GM12878 (cell line): ENCODE data around the gene NUP62. TPM values are rescaled to one million over a fixed set of nuclear protein-coding genes. Genes with fewer than 3 reads are reported as not detected.

ENCODE experiments used
- ATAC-seq: fragments of 200-7000 bp; cut with Tn5 transposase; 3 replicates; pipeline ENCODE4 v1.9.1; 2020; ENCODE audit warnings: mild to moderate bottlenecking, moderate library complexity
- BruUV-seq: library from RNA; stranded (reverse); fragments of 400-500 nt; replicated peaks from 2 replicates; lab custom pipeline; 2021; lab: Mats Ljungman, UMichigan
- CTCF ChIA-PET: fragments of 300-600 bp; sonication (Branson Sonifier 250); formaldehyde crosslinking; extraction: SDS; loops from one replicate; lab custom pipeline; 2021; ENCODE audit warnings: inconsistent platforms; lab: Yijun Ruan, JAX
- POLR2A ChIA-PET: fragments of 350-600 bp; formaldehyde crosslinking; extraction: SDS; loops from one replicate; lab custom pipeline; 2021; ENCODE audit warnings: inconsistent platforms; lab: Charles Lee
- RAD21 ChIA-PET: fragments of 300-600 bp; sonication (Branson Sonifier 250); formaldehyde crosslinking; loops from one replicate; lab custom pipeline; 2023; ENCODE audit warnings: antibody characterized with exemption; ENCODE audit not compliant: unreplicated experiment; lab: Charles Lee
- SMC1A ChIA-PET: fragments of 300-600 bp; sonication (Branson Sonifier 250); formaldehyde crosslinking; loops from one replicate; lab custom pipeline; 2023; ENCODE audit not compliant: unreplicated experiment, uncharacterized antibody; lab: Charles Lee
- DNase-seq: peaks from one replicate; pipeline ENCODE4 v3.0.0-alpha.2; 2011; ENCODE audit warnings: low read depth, low spot score
- FAIRE-seq: peaks from 3 replicates; lab custom pipeline; 2011; peaks lifted over from hg19 to GRCh38; lab: Jason Lieb, UNC
- H2AFZ ChIP-seq: 2 replicates; pipeline ENCODE4 v1.6.0; 2011; ENCODE audit warnings: low read depth, low read length, control low read depth; ENCODE audit not compliant: control insufficient read depth
- H3K27ac ChIP-seq: 2 replicates; pipeline ENCODE4 v1.5.1; 2011; ENCODE audit warnings: control low read depth; ENCODE audit not compliant: control insufficient read depth, insufficient read depth
- H3K27me3 ChIP-seq, 2 experiments: replicated peaks in 1 of 2; 2 replicates each; pipeline versions ENCODE4 v1.6.0 to v1.6.1; 2011; ENCODE audit warnings: low read length in 1 of 2; ENCODE audit not compliant: control insufficient read depth in 2 of 2, insufficient read depth in 2 of 2
- H3K36me3 ChIP-seq, 2 experiments: 2 replicates each; pipeline ENCODE4 v1.5.1; 2011; ENCODE audit warnings: low read length in 1 of 2; ENCODE audit not compliant: control insufficient read depth in 2 of 2, insufficient read depth in 2 of 2
- H3K4me1 ChIP-seq: 2 replicates; pipeline ENCODE4 v1.6.1; 2011; ENCODE audit warnings: mild to moderate bottlenecking, low read length, moderate library complexity, mixed read lengths; ENCODE audit not compliant: control insufficient read depth, insufficient read depth
- H3K4me2 ChIP-seq: 2 replicates; pipeline ENCODE4 v1.6.0; 2011; ENCODE audit warnings: control low read depth; ENCODE audit not compliant: control insufficient read depth, insufficient read depth
- H3K4me3 ChIP-seq: fragments of 200-600 bp; sonication (generic); 2 replicates; pipeline ENCODE4 v1.5.1; 2016
- H3K79me2 ChIP-seq: 2 replicates; pipeline ENCODE4 v1.6.0; 2011; ENCODE audit warnings: low read length; ENCODE audit not compliant: control insufficient read depth, insufficient read depth
- H3K9ac ChIP-seq: 2 replicates; pipeline ENCODE4 v1.8.0; 2011; ENCODE audit warnings: low read length, control low read depth, mixed read lengths; ENCODE audit not compliant: control insufficient read depth, insufficient read depth
- H3K9me3 ChIP-seq: replicated peaks from 3 replicates; pipeline ENCODE4 v1.5.1; 2011; ENCODE audit warnings: mild to moderate bottlenecking, low read length; ENCODE audit not compliant: control insufficient read depth, insufficient read depth
- H4K20me1 ChIP-seq: 2 replicates; pipeline ENCODE4 v1.6.0; 2011; ENCODE audit not compliant: control insufficient read depth, insufficient read depth
- ATF2 ChIP-seq: IDR thresholded peaks from 2 replicates; pipeline ENCODE4 v1.6.1; 2012; ENCODE audit warnings: low read length, inconsistent platforms
- NBN ChIP-seq: fragments of 450-650 bp; IDR thresholded peaks from 2 replicates; pipeline ENCODE4 v1.6.1; 2016
- PKNOX1 ChIP-seq: fragments of 450-650 bp; IDR thresholded peaks from 2 replicates; pipeline ENCODE4 v1.6.1; 2016; ENCODE audit warnings: mild to moderate bottlenecking
- POLR2AphosphoS5 ChIP-seq: IDR thresholded peaks from 2 replicates; pipeline ENCODE4 v1.6.1; 2011; ENCODE audit warnings: mild to moderate bottlenecking, low read length, inconsistent platforms
- REST ChIP-seq: IDR thresholded peaks from 2 replicates; pipeline ENCODE4 v1.6.1; 2012; ENCODE audit warnings: mild to moderate bottlenecking, low read depth, low read length
- WGBS: methylation state at CpG from one replicate; pipeline ENCODE4 v1.1.6; 2016; ENCODE audit warnings: low lambda C conversion rate; ENCODE audit not compliant: insufficient replicate concordance, insufficient coverage; ENCODE audit errors: missing lambda C conversion rate; 5-methylcytosine and 5-hydroxymethylcytosine counted together
- in situ Hi-C: fragments of 300-500 bp; cut with MboI; formaldehyde crosslinking; loops from 9 replicates; pipeline ENCODE4 v1.14.3; 2018; ENCODE audit warnings: mixed read lengths
- intact Hi-C: fragments of 100-400 bp; cut with micrococcal nuclease; formaldehyde crosslinking; loops from one replicate; pipeline ENCODE4 v1.14.2; 2022; ENCODE audit not compliant: unreplicated experiment
- polyA plus RNA-seq, 11 experiments: library from polyadenylated mRNA; depleted of rRNA in 4 of 11; unstranded in 6 of 11; stranded (reverse) in 5 of 11; fragments of >200 nt; fragmentation: Nextera tagmentation in 4 of 11; fragmentation: Illumina TruSeq in 1 of 11; extraction: Ambion mirVana in 4 of 11; extraction: Trizol in 1 of 11; gene quantifications; 1 replicate in 1 of 11; 2 replicates in 10 of 11; pipeline versions ENCODE4 v1.2.1 to v1.2.3, GENCODE V29; 2011 to 2016; ENCODE audit warnings: inconsistent platforms in 2 of 11, missing spikeins in 2 of 11, low read depth in 1 of 11
- total RNA-seq, 4 experiments: library from RNA; depleted of rRNA in 3 of 4; stranded (reverse); fragments of >200 nt in 3 of 4; fragmentation: Illumina TruSeq in 1 of 4; extraction: Trizol in 1 of 4; gene quantifications; 2 replicates each; pipeline versions ENCODE4 v1.2.1 to v1.2.3, GENCODE V29; 2013 to 2021

Gene NUP62
- total and polyA plus RNA-seq, 10 of the 15 experiments (the other 5 are each of a cell fraction or from before 2014, with no cell fraction given) = 19.5 to 110 (median 66.9) TPM

GRCh38 chr19:49932041-49932451, 2.7 kb upstream of the NUP62 start:
- no TSS peak for BruUV-seq
- no peaks in the 10 kb centered on the region for H3K9me3 ChIP-seq
- in situ Hi-C loops (loop anchor here (10.0 kb wide), 1 partner anchor 203 kb away; no protein-coding TSS in a partner anchor), intact Hi-C loops (no loop called here)
- H3K4me3 ChIP-seq = 0 out of 2 replicates have a peak overlapping the region, but pooled peaks have one; percentile 92
- peaks cover 47% of the 10 kb centered on the region for H3K79me2 ChIP-seq
- CTCF ChIA-PET = no interaction called here
- ATAC-seq (no peak), DNase-seq (no peak), FAIRE-seq (no peak)
- H3K9ac ChIP-seq = no peak overlapping the region
- SMC1A ChIA-PET = no interaction called here
- H3K4me2 ChIP-seq = no peak overlapping the region
- peaks cover 9 to 10% of the 10 kb centered on the region in 2 experiments; a peak in 3 of 4 replicates for H3K36me3 ChIP-seq
- no peaks in the 10 kb centered on the region for H3K27me3 ChIP-seq
- TF ChIP-seq ATF2 = no peak
- no peak for TF ChIP-seq REST
- TF ChIP-seq NBN = 0 out of 2 replicates have a peak, but pooled peaks have one; percentile 26
- TF ChIP-seq PKNOX1 = peak; percentile 80
- peak; percentile 13; the same call in 1 of the 2 replicates for TF ChIP-seq POLR2AphosphoS5
- no peak overlapping the region for H2AFZ ChIP-seq
- H4K20me1 ChIP-seq = no peaks in the 10 kb centered on the region
- H3K4me1 ChIP-seq = peaks cover 13% of the 10 kb centered on the region
- 90% methylated on average over 5 of the region's 5 CpGs for WGBS
- POLR2A ChIA-PET = no interaction called here
- no peak overlapping the region for H3K27ac ChIP-seq
- RAD21 ChIA-PET = interaction anchor here (0.6 kb wide), 1 partner anchor 20 kb away, joined by 3 read pairs; no protein-coding TSS in a partner anchor
